NK-92 (cell line): ENCODE measurements around the gene PLPP3.

Experiments used
- DNase-seq: peaks from one replicate; lab custom pipeline; 2025; ENCODE audit not compliant: unreplicated experiment; lab: John Stamatoyannopoulos, UW

Gene PLPP3

GRCh38 chr1:56525489-56526041 lies 53.8 kb downstream of the PLPP3 start:
- DNase-seq = no peak

- DNase-seq = no peak
These were observed 55.1 kb downstream of the PLPP3 start for GRCh38 chr1:56524263-56524662.

DNA sequence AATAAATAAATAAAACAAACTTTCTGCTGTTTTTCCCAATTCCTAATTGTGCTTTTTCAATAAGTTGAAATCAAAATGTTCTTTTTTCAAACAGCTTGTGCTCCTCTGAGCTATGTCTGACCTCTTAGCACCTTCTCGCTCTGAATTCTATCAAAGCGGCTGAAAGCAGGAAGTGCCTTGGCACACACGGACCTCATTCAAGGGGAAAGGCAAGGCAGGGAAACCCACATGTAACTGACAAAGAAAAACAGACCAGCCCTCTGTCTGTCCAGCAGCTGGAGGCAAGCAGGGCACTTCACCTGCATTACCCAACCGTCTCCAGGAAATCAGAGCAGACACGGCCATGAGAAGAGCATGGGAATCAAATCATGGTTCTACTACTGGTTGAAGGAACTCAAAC lies 56.7 kb downstream of the PLPP3 start:
- no peak for DNase-seq

GRCh38 chr1:56520016-56520601 lies 59.3 kb downstream of the PLPP3 start:
- DNase-seq = no peak

DNA sequence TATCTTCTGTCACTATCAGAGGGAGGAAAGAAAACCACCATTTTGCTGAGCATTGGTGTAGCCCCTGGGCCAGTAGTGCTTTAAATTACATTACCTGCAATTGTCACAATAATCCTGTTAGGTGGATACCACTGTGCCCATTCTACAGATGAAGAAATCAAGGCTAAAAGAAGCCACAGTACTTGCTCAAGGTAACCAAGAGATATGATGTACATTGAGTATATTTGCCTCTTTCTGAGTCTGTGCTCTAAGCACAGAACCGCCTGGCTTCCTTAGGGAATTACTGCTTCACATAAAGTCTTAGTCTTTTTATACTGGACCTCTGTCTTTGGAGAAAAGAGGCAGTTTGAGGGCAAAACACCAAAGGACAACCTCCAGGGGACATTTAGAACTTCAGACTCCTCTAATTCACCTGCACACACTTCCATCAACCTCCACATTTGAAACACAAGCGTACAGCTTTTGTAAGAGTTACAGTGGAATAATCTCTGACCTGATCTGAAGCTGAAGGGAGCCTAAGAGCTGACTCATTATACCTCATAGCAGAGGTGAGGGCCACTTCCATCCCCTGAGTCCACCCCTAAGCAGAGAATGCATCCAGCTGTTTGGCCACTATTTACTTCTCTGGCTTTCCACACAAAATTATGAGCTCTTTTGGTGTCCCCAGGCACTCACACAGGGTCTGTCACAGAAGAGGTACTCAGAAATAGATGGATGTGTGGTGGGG lies 61.8 kb downstream of the PLPP3 start:
- no peak for DNase-seq

DNA sequence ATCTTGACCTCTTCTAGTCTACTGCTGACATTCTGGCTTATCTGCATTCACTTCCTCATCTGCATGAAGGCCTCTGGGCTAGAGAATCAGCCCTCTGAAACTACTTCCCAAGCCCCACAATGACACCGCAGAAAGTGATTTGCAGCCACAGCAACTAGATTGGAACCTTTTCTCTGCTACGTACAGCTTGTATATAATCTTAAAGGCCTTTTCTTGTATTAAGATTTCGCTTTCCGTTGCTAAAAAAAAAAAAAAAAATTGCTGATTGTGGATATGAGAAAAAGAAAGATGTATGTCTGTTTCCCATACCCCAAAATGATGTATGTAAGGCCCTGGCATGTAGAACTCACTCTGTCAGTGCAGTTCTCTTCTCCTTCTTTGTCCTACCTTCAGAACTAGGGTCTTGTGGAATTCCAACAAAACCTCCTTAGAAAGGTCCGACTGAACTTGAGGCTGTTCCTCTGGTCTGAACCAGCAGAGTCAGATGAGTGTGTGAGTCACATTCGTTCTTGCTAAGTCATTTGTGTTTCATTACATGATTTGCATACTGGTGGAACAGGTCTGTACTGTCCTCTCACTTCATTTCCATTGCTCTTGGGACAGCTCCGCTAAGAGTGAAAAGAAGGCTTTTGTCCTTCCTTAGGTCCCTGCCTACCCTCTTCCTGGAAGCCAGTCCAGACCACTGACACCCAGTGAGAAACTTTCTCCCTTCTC lies 62.7 kb downstream of the PLPP3 start:
- no peak for DNase-seq

DNA sequence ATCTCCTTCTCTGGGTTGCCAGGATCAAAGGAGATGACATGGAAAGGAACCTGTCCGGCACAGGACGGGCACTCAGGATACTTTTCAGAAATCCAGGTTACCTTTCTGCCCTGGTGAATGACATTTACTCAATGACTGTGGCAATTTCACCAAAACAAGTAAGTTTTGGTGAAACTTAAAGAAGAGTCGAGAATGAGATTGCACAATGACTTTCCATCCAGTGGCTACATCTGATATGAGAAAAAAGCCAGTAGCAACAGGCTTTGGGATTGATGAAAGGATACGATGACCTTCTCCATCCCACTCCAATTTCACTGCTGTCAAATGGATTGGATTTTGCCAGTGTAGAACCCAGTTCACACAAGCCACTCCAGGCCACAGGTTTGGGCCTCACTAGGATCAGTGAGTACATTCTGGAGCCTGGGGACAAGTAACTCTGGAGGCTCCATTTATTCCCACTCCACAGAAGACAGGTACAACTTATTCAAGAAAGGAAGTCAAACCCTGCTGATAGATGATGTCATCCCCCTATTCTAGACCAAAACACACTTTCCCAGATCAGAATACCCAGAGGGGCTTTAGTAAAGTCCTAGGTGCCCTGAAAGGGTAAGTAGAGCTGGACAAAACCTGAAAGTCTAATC lies 63.3 kb downstream of the PLPP3 start:
- no peak for DNase-seq

- no peak for DNase-seq
These were observed 66.5 kb downstream of the PLPP3 start for GRCh38 chr1:56512724-56513494.

DNA sequence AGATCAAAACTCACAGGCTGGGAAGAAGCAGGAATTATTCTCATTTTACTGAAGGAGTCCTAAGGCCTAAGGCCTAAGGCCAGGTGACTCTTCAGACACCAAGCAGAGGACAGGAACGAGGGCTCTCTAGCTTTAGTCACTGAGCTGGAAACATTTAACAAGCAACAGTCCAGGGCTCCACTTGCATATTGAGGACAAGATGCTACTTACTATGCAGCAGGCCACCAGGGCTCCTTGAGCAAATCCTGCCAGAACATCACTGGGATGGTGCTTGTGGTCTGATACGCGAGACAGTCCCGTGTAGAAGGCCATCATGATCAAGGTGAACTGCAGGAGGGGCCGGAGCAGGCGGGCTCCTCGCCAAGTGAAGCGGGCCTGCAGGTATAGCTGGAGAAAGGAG lies 67.6 kb downstream of the PLPP3 start:
- DNase-seq = no peak

DNA sequence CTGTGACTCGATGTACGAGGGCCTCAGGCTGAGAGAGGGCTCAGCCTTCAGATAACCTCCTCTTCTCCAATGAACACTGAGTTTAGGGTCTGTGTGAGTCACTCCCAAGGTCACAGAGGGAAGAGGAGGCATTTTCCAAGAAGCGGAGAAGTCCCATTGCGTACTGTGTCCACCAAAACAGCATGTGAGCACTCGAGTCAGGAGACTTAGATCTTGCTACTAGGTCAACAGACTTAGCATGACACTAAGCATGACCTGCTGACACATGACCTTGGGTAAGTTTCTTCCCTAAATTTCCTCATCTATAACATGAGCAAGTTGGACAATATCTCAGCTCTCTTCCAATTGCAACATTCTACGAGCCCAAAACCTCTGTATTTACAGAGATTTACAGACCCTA lies 68.0 kb downstream of the PLPP3 start:
- DNase-seq = no peak

- no peak for DNase-seq
These were observed 68.7 kb downstream of the PLPP3 start for GRCh38 chr1:56510642-56511021.

DNA sequence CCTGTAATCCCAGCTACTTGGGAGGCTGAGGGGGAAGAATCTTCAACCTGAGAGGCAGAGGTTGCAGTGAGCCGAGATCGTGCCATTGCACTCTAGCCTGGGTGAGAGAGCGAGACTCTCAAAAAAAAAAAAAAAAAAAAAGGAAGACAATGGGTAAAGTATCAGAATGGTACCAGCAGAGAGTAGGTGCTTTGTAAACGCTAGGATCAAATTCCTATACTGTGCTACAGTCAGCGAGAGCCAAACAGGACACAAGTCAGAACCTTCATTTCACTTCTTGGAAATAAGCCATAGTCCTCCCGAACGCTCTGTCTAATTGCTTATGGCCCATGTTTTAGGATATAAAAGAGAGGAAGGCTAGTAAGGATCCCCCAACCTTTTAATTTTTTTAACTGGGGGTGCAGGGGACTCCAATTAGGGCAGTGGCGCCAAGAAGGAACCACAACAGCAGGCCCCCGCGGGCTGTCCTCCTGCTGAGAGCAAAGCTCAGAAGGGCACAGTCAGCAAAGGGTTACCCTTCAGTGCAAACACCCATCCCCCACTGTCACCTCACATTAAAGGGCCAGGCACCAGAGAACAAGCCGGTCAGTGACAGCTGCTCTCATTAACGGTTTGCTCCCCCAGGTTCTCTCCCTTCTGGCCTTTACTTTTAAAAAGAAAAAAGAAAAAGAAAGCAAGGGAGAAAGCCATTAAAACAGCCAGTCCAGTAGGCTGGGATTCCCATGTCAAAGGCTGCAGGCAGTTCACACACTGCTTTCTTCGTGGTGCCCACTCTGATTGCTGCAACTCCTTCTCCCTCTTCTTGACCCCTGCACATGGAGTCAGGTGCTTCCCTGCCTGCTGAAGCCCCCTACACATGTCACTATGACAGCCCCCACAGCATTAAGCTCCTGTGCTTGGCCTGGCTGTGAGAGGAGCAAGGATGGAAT lies 69.4 kb downstream of the PLPP3 start:
- no peak for DNase-seq

- no peak for DNase-seq
These were observed 70.8 kb downstream of the PLPP3 start for GRCh38 chr1:56508523-56508983.

DNA sequence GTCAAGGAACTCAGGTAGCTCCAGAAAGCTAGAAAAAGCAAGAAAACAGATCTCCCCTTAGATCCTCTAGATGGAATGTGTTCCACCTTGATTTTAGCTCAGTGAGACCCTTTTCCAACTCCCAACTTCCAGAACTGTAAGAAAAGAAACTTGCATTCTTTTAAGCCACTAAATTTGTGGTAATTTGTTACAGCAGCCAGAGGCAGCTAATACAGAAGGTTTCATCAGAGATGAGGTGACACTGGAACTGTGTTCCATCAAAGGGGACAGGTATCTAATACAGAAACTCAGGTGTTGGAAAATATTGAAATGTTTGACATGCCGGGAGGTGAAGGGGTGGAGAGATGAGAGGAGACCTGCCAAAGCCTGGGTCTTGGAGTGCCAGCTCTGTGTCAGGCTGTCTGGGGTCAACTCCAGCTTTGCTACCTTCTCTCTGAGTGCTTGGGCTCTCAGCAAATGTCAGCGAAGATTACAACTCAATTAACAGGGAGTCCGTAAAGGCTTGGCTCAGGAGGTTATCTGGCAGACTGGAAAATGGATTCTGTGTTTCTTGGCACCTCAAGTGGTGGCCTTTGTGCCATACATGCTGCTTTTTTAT lies 71.3 kb downstream of the PLPP3 start:
- no peak for DNase-seq

DNA sequence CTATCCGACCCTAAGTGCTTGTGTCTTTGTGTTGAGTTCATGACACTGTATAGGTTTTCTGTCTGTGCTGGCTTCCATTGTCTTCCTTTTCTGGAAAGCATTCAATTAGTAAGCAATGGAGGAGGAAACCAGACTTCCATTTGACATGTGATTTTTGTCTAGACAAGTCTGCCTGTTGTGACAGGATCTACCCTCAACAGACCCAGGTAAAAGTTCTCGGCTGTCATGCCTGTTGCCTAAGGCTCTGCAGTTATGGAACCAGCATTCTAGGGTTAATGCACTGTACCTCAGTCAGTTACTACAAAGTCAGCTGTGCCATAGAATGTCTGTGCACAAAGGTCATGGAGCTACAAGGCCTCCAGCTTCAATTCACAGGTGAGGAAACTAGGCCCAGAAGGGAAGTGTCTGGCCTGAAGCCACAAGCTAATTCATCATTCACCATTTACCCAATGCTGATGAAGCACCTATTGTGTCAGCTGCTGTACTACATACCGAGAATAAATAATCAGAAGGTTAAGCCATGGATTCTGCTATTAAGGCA lies 72.3 kb downstream of the PLPP3 start:
- no peak for DNase-seq

DNA sequence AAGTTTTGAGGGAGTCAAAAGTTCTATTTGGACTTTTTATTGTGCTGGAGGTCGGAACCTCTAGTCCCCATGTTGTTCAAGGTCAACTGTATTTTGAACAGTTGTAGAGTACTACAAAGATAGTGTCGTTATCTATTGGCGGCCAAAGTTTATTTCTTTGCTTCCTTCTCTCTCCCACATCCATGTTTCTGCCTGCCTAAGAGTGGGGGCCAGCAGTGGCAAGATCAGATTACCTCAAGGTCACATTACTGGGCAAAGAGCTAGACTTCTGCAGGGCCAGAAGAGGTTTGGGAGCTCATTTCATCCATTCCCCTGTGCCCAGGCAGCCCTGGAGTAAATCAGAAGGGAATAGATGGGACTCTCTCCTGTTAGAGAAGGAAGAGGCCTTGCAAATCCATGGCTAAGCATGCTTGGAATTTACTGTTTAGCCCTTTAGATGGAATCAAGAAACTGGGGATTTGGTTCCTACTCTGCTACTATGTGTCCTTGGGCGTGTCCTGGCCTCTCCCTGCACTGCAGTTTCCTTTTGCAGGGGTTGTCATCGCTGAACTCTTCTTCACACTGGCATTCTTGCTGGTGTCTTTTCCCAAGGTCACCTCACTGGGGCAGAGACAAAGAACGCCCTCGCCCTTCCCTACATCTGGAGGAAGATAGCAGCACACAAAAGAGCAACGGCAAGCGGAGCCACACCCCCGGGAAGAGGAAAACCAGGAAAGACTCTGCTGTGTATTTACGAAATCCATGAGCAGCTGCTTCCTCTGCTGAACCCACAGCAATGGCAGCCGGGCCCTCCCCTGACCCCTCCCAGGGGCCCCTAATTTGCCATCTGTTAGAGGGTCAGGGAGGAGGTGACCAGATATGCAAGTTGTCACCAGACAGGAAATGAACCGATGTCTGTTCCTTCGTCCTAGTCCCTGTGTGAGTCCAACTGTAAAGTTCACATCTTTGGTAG lies 73.3 kb downstream of the PLPP3 start:
- no peak for DNase-seq

DNA sequence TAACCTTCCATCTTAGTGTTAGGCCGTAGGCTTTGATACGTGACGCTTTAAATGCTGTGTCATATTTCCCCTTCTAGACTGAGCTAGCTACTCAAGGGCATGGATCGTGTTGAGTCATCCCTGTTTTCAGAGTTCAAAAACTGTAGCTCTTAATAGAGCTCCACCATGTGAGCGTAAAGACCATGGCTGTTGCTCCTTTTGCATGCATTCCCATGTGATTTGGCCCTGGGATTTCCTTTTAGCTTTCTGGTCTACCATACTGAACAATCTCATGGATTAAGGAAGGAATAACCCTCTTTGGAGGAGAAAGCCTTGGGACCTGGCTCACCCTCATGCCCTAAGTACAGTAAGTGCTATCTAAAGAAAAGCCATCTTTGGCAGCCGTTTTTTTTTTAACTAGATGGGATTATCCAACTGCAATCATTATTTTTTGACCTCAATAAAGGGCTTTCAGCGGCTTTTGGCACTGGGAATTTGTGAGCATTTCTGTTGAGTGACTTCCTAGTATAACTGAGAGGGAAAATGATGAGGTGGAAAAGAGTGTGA lies 76.6 kb downstream of the PLPP3 start:
- no peak for DNase-seq

GRCh38 chr1:56501888-56502287 lies 77.5 kb downstream of the PLPP3 start:
- DNase-seq = no peak
